K562 (cell line): Measurements from ENCODE around the gene ANKS4B.
A peak's percentile ranks its signal among the peaks of the same experiment; 100 is the strongest.

Experiments
- CTCF ChIP-seq, 3 experiments: IDR thresholded peaks in 2 of 3; conservative IDR thresholded peaks in 1 of 3; 2 replicates each; pipeline ENCODE4 v1.5.1; 2011 to 2012; ENCODE audit warnings: low read length in 3 of 3, mild to moderate bottlenecking in 3 of 3, control low read depth in 2 of 3, improper control_type of control experiment in 1 of 3, inconsistent platforms in 1 of 3, low read depth in 1 of 3, mixed read lengths in 1 of 3, moderate library complexity in 1 of 3; ENCODE audit not compliant: insufficient read depth in 2 of 3
- FOSL1 ChIP-seq: fragments of 200-800 bp; sonication (Bioruptor generic); conservative IDR thresholded peaks from 2 replicates; pipeline ENCODE4 v1.6.1; 2016; ENCODE audit warnings: missing genetic modification characterization, missing compliant biosample characterization
- GATAD2B ChIP-seq: fragments of 450-650 bp; IDR thresholded peaks from 2 replicates; pipeline ENCODE4 v1.6.1; 2017; ENCODE audit warnings: mild to moderate bottlenecking, borderline replicate concordance
- MAFF ChIP-seq: IDR thresholded peaks from 2 replicates; pipeline ENCODE4 v1.6.1; 2012; ENCODE audit warnings: low read length, improper control_type of control experiment
- MIER1 ChIP-seq: fragments of 450-650 bp; IDR thresholded peaks from 2 replicates; pipeline ENCODE4 v1.6.1; 2016; ENCODE audit warnings: antibody characterized with exemption, mild to moderate bottlenecking, low read depth
- MLX ChIP-seq, 2 experiments: fragments of 450-650 bp in 1 of 2; sonication (generic) in 1 of 2; formaldehyde crosslinking; conservative IDR thresholded peaks; 2 replicates each; pipeline versions ENCODE4 v1.4.0 to v1.8.1; 2020 to 2022; ENCODE audit warnings: mild to moderate bottlenecking in 1 of 2, missing genetic modification reagents in 1 of 2
- MXD1 ChIP-seq: fragments of 250-450 bp; sonication (Bioruptor Pico); IDR thresholded peaks from 2 replicates; pipeline ENCODE4 v1.8.0; 2021; ENCODE audit warnings: borderline replicate concordance, mild to moderate bottlenecking, moderate library complexity; ENCODE audit not compliant: poor library complexity, severe bottlenecking
- NEUROD1 ChIP-seq: fragments of 150-350 bp; IDR thresholded peaks from 2 replicates; pipeline ENCODE4 v1.6.1; 2014; ENCODE audit warnings: borderline replicate concordance, low read length, low read depth; ENCODE audit not compliant: partially characterized antibody
- REST ChIP-seq, 2 experiments: fragments of 450-650 bp; formaldehyde crosslinking in 1 of 2; IDR thresholded peaks; 2 replicates each; pipeline versions ENCODE4 v1.4.0 to v1.6.1; 2014 to 2020; ENCODE audit warnings: mild to moderate bottlenecking in 2 of 2, borderline replicate concordance in 1 of 2, low read depth in 1 of 2
- SIN3A ChIP-seq, 2 experiments: fragments of 150-350 bp in 1 of 2; IDR thresholded peaks; 2 replicates each; pipeline ENCODE4 v1.6.1; 2011 to 2016; ENCODE audit warnings: borderline replicate concordance in 2 of 2, low read depth in 2 of 2, low read length in 2 of 2, mild to moderate bottlenecking in 2 of 2, moderate library complexity in 2 of 2; ENCODE audit not compliant: control insufficient read depth in 1 of 2
- THRA ChIP-seq: fragments of 450-650 bp; IDR thresholded peaks from 2 replicates; pipeline ENCODE4 v1.6.1; 2017; ENCODE audit warnings: mild to moderate bottlenecking, moderate library complexity
- USF2 ChIP-seq: sonication (generic); formaldehyde crosslinking; IDR thresholded peaks from 2 replicates; pipeline ENCODE4 v1.5.0; 2020; ENCODE audit warnings: missing genetic modification reagents
- ZNF699 ChIP-seq: fragments of 250-450 bp; sonication (Bioruptor Pico); IDR thresholded peaks from 2 replicates; pipeline ENCODE4 v1.8.0; 2021; ENCODE audit warnings: mild to moderate bottlenecking, moderate library complexity; ENCODE audit not compliant: insufficient replicate concordance

- TF ChIP-seq MAFF: peak; percentile 53; the same call in 1 of the 2 replicates
- no peak for TF ChIP-seq USF2 (CRISPR knock-in tag)
- TF ChIP-seq MXD1 (CRISPR knock-in tag): no peak
- TF ChIP-seq FOSL1: peak; percentile 98
- 0 out of 2 replicates have a peak, but pooled peaks have one; percentile 28 for TF ChIP-seq GATAD2B
- TF ChIP-seq MLX (CRISPR knock-in tag; conservative IDR thresholded peaks at IDR 0.05): no peak
- TF ChIP-seq REST (IDR thresholded peaks at IDR 0.05; ENCODE audit: borderline replicate concordance): peak; percentile 95
- TF ChIP-seq REST (CRISPR knock-in tag; IDR thresholded peaks at IDR 0.05; ENCODE audit: low read depth): no peak
- peak; percentile 25 for TF ChIP-seq NEUROD1
- peak in 1 of 2 experiments; percentile 51; a peak in 2 of 4 replicates for TF ChIP-seq SIN3A (IDR thresholded peaks at IDR 0.05; ENCODE audit: borderline replicate concordance in 2 of 2, control insufficient read depth in 1 of 2, low read depth in 2 of 2, low read length in 2 of 2)
- no peak for TF ChIP-seq THRA
- no peak for TF ChIP-seq MIER1
- no peak for TF ChIP-seq ZNF699 (CRISPR knock-in tag)
- TF ChIP-seq CTCF (IDR thresholded peaks at IDR 0.05 in 2 of 3, conservative IDR thresholded peaks at IDR 0.05 in 1 of 3; ENCODE audit: insufficient read depth in 2 of 3, low read depth in 1 of 3, low read length in 3 of 3): peak; percentile 89 to 99 (median 95)
These were observed 67.0 kb downstream of the ANKS4B start for GRCh38 chr16:21300309-21301167.
